ENCODE measurements around the gene PTX4.
"Not testable (repeated sequence)": the region's sequence is repeated elsewhere in the genome, so short reads cannot be mapped to it uniquely, and the experiment has no call there.

The PTX4 gene

GRCh38 chr16:1439699-1440074, 49.1 kb downstream of the PTX4 start:
- not testable (repeated sequence) for DNase-seq

GRCh38 chr16:1439058-1439698, 49.6 kb downstream of the PTX4 start:
- DNase-seq = no peak

- DNase-seq = no peak
These were observed 50.3 kb downstream of the PTX4 start for GRCh38 chr16:1438229-1439057.

GRCh38 chr16:1437606-1438005, 51.1 kb downstream of the PTX4 start:
- DNase-seq = no peak

- DNase-seq = no peak
These were observed 51.9 kb downstream of the PTX4 start for GRCh38 chr16:1436731-1437355.

GRCh38 chr16:1435921-1436697, 52.6 kb downstream of the PTX4 start:
- no peak for DNase-seq

Data from SIG-M5 (cell line).